VCaP (cell line): ENCODE data around the gene TAF1L.
"Not testable (repeated sequence)": the region's sequence is repeated elsewhere in the genome, so short reads cannot be mapped to it uniquely, and the experiment has no call there.

ENCODE experiments used
- H3K27ac ChIP-seq: fragments of 450-650 bp; 2 replicates; pipeline ENCODE4 v1.5.1; 2017
- TF ChIP-seq, protein P1 (sequence below): fragments of 450-650 bp; conservative IDR thresholded peaks from 2 replicates; pipeline ENCODE4 v1.5.1; 2017; ENCODE audit warnings: mild to moderate bottlenecking, moderate library complexity

The TAF1L gene

DNA sequence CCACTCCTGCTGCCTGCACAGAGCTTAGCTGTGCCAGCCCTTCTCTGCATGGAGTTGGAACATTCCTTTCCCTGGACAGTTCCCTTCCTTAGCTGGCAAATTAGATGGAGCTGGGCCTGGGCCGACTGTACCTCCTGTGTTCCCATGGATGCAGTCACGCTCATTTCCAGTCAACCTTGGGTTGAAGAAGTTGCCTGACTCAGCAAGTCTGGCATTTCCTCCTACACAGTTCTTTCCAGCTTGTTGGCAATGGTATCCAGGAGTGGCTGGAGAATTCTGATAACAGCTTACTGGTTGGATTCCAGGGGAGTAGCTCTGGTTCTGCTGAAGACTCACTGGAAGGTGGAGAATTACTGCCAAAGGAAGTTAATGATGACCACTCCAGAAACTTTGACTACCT lies 9.2 kb upstream of the TAF1L start:
- TF ChIP-seq, protein P1, sequence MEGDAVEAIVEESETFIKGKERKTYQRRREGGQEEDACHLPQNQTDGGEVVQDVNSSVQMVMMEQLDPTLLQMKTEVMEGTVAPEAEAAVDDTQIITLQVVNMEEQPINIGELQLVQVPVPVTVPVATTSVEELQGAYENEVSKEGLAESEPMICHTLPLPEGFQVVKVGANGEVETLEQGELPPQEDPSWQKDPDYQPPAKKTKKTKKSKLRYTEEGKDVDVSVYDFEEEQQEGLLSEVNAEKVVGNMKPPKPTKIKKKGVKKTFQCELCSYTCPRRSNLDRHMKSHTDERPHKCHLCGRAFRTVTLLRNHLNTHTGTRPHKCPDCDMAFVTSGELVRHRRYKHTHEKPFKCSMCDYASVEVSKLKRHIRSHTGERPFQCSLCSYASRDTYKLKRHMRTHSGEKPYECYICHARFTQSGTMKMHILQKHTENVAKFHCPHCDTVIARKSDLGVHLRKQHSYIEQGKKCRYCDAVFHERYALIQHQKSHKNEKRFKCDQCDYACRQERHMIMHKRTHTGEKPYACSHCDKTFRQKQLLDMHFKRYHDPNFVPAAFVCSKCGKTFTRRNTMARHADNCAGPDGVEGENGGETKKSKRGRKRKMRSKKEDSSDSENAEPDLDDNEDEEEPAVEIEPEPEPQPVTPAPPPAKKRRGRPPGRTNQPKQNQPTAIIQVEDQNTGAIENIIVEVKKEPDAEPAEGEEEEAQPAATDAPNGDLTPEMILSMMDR = no peak
- H3K27ac ChIP-seq = no peak overlapping the region

DNA sequence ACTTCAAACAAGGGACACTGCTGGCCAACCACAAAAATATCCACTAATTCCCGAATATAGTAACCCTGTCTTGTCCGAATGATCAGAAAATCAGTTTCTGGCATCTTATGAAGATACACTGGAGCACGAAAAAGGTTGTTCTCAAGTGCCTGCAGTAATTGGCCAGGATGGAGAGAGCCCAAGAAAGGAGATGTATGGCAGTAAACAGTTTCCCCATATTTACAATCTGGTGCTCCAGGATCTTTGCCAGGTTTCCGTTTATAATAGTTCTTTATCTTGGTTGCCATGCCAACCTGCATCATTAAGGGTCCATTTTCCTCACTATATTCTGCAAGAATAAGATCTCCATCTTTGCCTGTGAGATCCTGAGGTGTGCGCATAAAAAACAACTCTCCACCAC lies 2.3 kb downstream of the TAF1L start:
- H3K27ac ChIP-seq = not testable (repeated sequence)

DNA sequence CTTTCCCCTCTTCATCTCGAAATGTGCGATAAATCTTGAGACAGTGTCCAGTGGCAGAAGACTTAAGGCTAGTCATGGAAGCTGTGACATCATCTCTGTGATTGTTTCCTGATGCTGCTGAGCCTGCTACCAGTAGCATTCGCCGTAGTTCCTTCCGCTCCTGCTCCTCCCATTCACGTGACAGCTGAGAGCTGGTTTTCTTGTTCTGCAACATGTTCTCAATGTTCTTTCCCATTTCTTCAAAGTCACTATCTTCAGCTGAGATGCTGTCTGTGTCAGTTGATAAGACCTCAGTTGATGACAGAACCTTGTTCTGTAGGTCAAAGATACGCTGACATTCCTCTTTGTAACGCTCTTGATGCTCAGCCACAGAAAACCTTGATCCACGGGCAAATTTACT lies 3.5 kb downstream of the TAF1L start:
- H3K27ac ChIP-seq = no peak overlapping the region
- TF ChIP-seq, protein P1 = no peak

DNA sequence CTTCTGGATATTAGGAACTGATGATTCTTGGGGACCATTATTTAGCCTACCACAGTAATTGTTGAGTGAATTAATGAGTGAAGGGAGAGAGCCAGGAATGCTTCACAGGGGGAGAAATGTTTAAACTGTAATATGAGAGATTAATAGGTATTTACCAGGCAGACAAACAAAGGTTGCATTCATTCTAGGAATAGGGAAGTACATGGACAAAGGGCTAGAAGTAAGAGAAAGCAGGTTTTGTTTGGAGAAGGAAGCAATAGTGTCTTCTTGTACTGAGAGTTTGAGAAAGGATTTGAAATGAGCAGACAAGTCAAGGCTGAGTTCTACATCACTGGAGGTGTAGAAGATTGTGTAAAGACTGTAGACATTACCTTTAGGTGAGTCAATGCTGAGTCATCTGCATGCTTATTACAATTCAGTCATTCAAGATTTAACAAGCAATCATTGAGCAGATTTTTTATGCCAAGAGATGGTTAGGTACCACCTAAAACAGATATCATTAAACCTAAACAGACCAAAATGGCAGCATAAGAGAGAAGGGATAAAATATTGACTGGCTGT lies 8.0 kb downstream of the TAF1L start:
- TF ChIP-seq, protein P1 = no peak
- no peak overlapping the region for H3K27ac ChIP-seq

DNA sequence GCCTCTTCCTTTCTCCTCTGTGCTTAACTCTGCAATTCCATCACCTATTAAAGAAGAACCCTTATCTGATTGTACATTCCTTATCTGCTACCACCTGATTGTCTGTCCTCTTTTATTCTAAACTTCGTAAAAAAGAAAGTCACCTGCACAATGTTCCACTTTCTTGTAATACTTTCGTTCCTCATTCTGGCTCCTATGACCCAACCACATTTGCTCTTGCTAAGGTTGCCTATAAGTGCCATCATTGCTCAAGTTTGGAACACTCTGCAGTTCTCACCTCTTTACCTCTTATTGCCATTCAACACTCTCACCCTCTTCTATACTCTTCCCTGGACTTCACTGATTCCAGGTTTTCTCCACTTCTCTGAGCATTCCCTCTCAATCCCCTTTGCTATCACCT lies 10.1 kb downstream of the TAF1L start:
- TF ChIP-seq, protein P1 = no peak
- no peak overlapping the region for H3K27ac ChIP-seq

DNA sequence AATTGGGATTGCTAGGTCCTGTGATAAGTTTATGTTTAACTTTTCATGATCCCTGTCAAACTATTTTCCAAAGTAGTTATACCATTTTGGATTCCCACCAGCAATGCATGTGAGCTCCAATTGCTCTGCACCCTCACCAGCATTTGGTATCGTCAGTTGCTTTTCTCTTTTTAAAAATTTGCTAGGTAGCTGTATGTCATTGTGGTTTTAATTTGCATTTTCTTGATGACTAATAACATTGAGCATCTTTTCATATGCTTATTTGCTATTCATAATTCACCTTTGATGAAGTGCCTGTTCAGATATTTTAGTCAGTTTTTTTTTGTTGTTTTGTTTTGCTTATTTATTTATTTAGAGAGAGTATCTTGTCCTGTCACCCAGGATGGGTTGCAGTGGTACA lies 12.5 kb downstream of the TAF1L start:
- TF ChIP-seq, protein P1 = no peak
- no peak overlapping the region for H3K27ac ChIP-seq

DNA sequence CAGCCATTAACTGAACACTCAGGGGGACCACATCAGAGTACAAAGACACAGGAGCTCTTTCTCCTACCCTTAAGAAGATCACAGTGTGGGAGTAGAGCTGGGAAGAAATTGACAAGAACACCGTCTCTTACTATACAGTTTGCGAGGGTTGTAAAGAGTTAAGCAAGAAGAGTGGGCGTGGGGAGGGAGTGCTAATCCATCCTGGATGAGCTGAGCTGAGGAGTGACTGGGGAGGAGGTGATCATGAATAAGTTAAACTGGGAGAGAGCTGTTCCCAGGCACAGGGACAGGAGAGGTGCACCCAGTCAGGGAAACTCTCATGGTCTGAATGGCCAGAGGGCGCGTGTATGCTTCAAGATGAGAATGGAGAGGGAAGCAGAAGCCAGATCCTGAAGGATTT lies 17.2 kb downstream of the TAF1L start:
- no peak overlapping the region for H3K27ac ChIP-seq
- TF ChIP-seq, protein P1 = no peak

DNA sequence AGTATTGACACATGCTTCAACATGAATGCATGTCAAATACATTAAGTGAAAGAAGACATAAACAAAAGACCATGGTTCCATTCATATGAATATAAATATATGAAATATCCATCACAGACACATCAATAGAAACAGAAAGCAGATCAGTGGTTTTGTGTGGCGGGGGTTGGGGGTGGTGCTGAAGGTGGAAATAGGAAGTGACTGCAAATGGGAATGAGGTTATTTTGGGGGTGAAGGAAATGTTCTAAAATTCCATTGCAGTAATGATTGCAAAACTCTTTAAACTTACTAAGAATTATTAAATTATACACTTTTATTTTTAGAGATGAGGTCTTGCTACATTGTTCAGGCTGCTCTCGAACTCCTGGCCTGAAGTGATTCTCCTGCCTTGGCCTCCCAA lies 28.7 kb downstream of the TAF1L start:
- TF ChIP-seq, protein P1 = no peak

More for the DNA sequence above, 28.7 kb downstream of the TAF1L start:
- H3K27ac ChIP-seq = no peak overlapping the region
